CD4-positive, alpha-beta T cell treated with Interleukin-2 at 100 ng/mL for 4 hours (primary cell): Measurements from ENCODE around the gene SETD1A.

Experiments used
- DNase-seq: peaks from one replicate; pipeline ENCODE4 v3.0.0-alpha.2; 2020; ENCODE audit warnings: low spot score

Gene SETD1A

DNA sequence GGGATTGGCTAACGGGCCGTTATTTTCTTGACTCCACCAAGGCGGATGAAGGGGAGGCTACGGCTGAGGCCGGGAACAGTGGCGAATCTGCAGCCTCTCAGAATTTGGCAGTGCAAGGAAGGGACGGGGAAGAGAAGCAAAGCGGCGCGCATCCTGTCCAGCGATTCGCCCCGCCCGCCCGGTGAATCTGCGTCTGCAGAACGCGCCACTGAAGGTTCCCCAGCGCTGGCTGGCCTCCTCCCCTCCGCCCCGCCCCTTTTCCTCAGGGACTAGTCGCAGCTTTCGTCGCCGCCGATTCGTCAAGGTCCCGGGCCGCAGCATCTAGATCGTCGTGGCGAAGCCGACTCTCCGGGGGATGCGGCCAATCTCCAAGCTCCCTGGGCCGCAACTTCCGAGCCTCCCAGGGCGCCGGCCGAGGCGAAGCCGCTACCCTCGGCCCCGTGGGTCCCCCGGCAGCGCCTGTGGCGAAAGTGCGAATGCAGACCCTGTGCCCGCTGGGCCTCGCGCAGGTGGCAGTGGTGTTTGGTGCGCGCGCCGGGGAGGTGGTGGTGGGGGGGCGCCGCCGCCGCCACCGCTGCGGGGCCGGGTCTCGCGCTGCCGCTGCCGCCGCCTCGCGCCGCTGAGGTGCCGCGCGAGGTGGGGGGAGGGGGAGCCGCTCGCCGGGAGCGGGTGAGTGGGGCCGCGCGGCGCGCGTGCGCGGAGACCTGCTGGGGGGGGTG is at the start of gene SETD1A:
SETD1A (plus strand) TSS at position 299 of the 719 bp plus-strand sequence. CDS start 978 bp downstream, outside the sequence.
- peak; percentile 96 for DNase-seq

DNA sequence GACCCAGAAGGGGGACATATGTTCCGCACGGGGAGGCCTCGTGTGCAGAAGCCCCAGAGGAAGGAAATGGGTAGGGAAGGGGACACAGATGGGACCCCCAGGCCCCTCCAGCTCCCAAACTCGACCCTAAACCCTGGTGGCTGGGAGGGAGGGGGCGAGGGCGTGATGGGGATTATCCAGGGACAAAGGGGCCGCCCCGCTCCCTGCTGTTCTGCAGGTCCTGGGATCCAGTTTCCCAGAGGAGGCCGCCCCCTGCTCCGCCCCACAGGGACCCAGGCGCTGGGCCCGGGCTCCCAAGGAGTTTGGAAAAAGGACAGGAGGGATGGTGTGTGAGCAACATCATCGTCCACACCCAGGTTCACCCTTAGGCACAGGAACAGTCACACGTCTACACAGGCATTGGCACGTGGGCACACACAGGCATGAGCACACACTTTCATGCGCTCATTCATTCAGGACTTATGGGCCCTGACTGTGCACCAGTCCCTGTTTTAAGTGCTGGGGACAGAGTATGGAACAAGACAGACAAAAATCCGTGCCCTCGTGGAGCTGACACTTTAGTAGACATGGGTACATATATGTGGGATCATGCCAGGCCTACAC is 47.0 kb upstream of the SETD1A start:
- no peak for DNase-seq

GRCh38 chr16:30912794-30913412 is 44.7 kb upstream of the SETD1A start:
- DNase-seq: no peak

GRCh38 chr16:30914830-30915229 is 42.7 kb upstream of the SETD1A start:
- DNase-seq: no peak

DNA sequence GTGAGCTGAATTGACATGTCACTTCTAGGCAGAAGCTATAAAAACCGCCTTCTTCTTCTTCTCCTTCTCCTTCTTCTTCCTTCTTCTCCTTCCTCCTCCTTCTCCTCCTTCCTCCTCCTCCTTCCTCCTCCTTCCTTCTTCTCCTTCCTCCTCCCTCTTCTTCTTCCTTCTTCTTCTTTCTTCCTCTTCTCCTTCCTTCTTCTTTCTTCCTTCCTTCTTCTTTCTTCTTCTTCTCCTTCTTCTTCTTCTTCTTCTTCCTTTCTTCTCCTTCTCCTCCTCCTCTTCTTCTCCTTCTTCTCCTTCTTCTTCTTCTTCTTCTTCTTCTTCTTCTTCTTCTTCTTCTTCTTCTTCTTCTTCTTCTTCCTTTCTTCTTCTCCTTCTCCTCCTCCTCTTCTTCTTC is 38.9 kb upstream of the SETD1A start:
- no peak for DNase-seq

DNA sequence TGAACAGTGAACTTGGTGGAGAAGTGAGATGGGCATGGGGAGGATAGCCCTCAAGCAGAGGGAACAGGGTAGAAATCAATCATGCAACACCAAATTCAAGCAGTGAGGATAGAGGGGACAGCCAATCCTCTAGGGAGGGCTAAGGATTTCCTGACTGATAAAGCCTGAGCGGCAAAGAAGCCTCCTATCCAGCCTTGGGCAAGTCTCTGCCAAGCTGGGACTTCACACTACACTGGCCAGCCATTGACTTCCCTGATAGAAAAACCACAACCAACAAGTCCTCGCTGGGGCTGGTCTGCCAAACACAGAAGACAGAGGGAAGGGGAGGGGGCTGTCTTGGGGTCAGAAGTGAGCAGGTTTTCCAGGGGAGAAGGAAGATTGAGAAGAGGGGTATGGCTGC is 36.7 kb upstream of the SETD1A start:
- DNase-seq: no peak

GRCh38 chr16:30921459-30921747 is 36.2 kb upstream of the SETD1A start:
- DNase-seq: no peak

DNA sequence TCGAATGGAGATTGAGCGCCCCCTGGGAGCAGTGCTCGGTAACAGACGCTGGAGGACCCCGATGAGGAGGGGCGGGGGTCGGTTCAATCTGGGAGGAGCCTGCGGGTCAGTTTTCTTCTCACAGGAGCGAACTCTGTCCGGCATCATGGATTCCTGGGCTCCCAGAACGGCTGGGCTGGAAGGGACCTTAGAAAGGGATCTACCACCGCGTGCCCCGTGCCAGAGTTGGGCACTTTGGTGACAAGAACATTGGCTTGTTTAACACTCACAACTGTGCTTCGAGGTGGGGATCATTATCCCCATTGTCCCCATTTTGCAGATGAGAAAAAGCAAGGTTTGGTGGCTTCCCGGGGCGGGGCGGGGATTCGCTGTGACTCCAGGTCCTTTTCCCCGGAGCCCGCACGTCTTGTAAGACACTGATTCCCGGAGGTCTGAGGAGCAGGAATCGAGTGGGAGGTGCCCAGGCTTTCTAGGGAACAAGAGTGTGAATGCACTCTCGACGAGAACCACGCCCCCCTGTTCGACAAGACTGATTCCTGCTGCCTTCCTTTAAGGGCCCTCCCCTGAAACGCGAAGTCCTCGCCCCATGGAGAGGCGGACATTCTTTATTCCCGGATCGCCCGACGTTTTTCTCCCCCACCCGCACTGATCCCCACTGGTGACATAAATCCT is 35.7 kb upstream of the SETD1A start:
- DNase-seq: peak; percentile 90

DNA sequence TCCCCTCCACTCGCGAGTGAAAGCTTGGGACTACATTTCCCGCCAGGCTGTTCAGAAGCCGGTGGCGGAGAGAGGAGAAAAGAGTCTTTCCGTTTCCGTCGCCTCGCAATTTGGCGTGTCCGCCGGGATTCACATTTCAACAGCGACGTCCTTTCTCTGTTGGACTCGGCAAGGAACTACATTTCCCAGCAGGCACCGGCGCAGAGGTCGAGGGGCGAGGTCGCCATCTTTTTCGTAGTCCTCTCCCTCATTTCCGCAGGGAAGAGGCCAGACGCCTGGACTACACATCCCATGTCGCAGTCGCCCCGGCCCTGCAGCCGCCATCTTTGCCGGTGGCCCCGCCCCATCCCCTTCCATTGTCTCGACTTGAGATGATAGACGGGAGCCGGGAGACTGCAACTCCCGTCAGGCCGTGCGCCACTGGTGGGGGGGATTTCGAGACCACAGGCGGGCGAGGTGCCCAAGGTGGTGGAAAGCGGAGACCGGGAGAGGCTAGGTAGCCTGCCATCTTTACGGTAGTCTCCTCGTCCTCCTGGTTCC is 35.1 kb upstream of the SETD1A start:
- DNase-seq: peak; percentile 100

GRCh38 chr16:30922960-30923535 is 34.5 kb upstream of the SETD1A start:
- DNase-seq: peak; percentile 97

GRCh38 chr16:30923554-30924075 is 33.9 kb upstream of the SETD1A start, which contains the start of gene FBXL19:
Gene FBXL19 (plus strand): TSS chr16:30923572. CDS start chr16:30925755, 2,183 bp downstream.
- no peak for DNase-seq

- DNase-seq: no peak
These were observed 33.3 kb upstream of the SETD1A start for GRCh38 chr16:30924076-30924912.

- DNase-seq: no peak
These were observed 32.5 kb upstream of the SETD1A start for GRCh38 chr16:30924913-30925631.

DNA sequence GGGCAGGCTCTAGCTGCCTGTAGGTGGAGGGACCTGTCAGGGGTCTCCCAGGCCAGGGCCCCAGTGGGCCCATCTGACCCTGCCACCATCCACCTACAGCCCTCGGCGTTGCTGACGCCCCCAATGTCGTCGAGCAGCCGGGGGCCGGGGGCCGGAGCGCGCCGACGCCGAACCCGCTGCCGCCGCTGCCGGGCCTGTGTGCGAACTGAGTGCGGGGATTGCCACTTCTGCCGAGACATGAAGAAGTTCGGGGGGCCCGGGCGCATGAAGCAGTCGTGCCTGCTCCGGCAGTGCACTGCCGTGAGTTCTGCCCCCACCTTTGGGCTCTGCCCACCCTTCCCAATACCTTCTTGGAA is 31.9 kb upstream of the SETD1A start:
- no peak for DNase-seq

- no peak for DNase-seq
These were observed 31.4 kb upstream of the SETD1A start for GRCh38 chr16:30925995-30926811.

DNA sequence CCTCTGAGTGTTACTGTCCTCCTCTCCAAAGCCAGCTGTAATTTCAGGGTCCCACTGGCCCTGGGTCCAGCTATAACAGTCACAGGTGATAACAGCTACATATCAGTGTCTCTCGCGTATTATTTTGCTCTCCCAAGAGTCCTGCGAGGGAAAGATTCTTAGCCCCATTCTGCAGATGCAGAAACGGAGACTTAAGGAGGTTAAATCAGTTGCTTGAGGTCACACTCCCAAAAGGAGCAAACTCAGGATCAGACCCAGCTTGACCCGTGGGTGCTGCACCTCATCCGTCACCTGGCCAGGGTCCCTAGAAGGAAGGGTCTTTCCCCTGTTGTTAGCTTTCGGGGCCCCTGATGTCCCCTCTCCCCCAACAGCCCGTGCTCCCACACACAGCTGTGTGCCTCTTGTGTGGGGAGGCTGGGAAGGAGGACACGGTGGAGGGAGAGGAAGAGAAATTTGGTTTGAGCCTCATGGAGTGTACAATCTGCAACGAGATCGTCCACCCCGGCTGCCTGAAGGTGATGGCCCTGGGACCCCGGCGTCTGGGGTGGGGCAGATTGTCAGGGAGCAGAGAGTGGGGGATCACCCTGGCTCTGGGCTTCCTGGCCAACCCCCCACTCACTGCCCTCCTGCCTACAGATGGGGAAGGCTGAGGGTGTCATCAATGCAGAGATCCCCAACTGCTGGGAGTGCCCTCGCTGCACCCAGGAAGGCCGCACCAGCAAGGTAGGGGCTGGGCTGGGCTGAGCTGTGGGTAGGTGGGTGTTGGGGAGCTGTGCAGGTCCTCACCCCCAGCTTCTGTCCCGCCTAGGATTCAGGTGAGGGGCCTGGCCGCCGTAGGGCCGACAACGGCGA is 30.4 kb upstream of the SETD1A start:
- DNase-seq: no peak

- peak; percentile 36 for DNase-seq
These were observed 29.7 kb upstream of the SETD1A start for GRCh38 chr16:30927789-30928378.

DNA sequence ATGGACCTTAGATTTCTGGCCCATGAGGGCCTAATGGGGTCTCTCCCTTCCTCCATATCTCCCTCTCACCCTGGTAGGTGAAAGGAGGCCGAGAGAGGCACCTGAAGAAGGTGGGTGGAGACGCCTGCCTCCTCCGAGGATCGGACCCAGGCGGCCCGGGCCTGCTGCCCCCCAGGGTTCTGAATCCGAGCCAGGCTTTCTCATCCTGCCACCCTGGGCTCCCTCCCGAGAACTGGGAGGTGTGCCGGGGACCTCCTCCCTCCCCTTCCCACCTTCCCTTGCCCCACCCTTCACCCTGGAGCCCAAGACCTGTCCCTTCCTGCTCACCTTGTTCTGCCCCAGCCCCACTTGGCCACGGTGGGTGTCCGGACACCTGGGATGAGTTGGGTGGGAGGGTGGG is 29.2 kb upstream of the SETD1A start:
- no peak for DNase-seq
